ENCODE data around the gene SMYD5.

The SMYD5 gene

GRCh38 chr2:73237168-73237567 lies 23.1 kb downstream of the SMYD5 start:
- DNase-seq (ENCODE audit: low read depth in 1 of 2, low spot score in 1 of 2), result no peak

- DNase-seq (ENCODE audit: low read depth in 1 of 2, low spot score in 1 of 2), result no peak
Measured at GRCh38 chr2:73238149-73238548, 24.1 kb downstream of the SMYD5 start.

- no peak for DNase-seq (ENCODE audit: low read depth in 1 of 2, low spot score in 1 of 2)
Measured at GRCh38 chr2:73238976-73239375, 24.9 kb downstream of the SMYD5 start.

GRCh38 chr2:73239776-73240175 lies 25.7 kb downstream of the SMYD5 start:
- DNase-seq (ENCODE audit: low read depth in 1 of 2, low spot score in 1 of 2), result no peak

GRCh38 chr2:73243884-73244570 lies 30.0 kb downstream of the SMYD5 start:
- no peak for DNase-seq (ENCODE audit: low read depth in 1 of 2, low spot score in 1 of 2)

GRCh38 chr2:73244580-73244979 lies 30.5 kb downstream of the SMYD5 start:
- no peak for DNase-seq (ENCODE audit: low read depth in 1 of 2, low spot score in 1 of 2)

- DNase-seq (ENCODE audit: low read depth in 1 of 2, low spot score in 1 of 2), result no peak
Measured at GRCh38 chr2:73246850-73247249, 32.8 kb downstream of the SMYD5 start.

- no peak for DNase-seq (ENCODE audit: low read depth in 1 of 2, low spot score in 1 of 2)
Measured at GRCh38 chr2:73249636-73250035, 35.6 kb downstream of the SMYD5 start.

- DNase-seq (ENCODE audit: low read depth in 1 of 2, low spot score in 1 of 2), result no peak
Measured at GRCh38 chr2:73250872-73251846, 37.1 kb downstream of the SMYD5 start.

GRCh38 chr2:73252238-73253027 lies 38.4 kb downstream of the SMYD5 start:
- no peak for DNase-seq (ENCODE audit: low read depth in 1 of 2, low spot score in 1 of 2)

- DNase-seq (ENCODE audit: low read depth in 1 of 2, low spot score in 1 of 2), result no peak
Measured at GRCh38 chr2:73253400-73253799, 39.4 kb downstream of the SMYD5 start.

GRCh38 chr2:73253901-73254300 lies 39.9 kb downstream of the SMYD5 start:
- DNase-seq (ENCODE audit: low read depth in 1 of 2, low spot score in 1 of 2), result no peak

GRCh38 chr2:73254343-73255006 lies 40.4 kb downstream of the SMYD5 start:
- no peak for DNase-seq (ENCODE audit: low read depth in 1 of 2, low spot score in 1 of 2)

GRCh38 chr2:73255007-73255644 lies 41.1 kb downstream of the SMYD5 start:
- no peak for DNase-seq (ENCODE audit: low read depth in 1 of 2, low spot score in 1 of 2)

- no peak for DNase-seq (ENCODE audit: low read depth in 1 of 2, low spot score in 1 of 2)
Measured at GRCh38 chr2:73255907-73256617, 42.0 kb downstream of the SMYD5 start.

- DNase-seq (ENCODE audit: low read depth in 1 of 2, low spot score in 1 of 2), result no peak
Measured at GRCh38 chr2:73256618-73256922, 42.5 kb downstream of the SMYD5 start.

- no peak for DNase-seq (ENCODE audit: low read depth in 1 of 2, low spot score in 1 of 2)
Measured at GRCh38 chr2:73257021-73257420, 43.0 kb downstream of the SMYD5 start.

GRCh38 chr2:73257425-73258125 lies 43.5 kb downstream of the SMYD5 start:
- no peak for DNase-seq (ENCODE audit: low read depth in 1 of 2, low spot score in 1 of 2)

GRCh38 chr2:73258186-73258912 lies 44.3 kb downstream of the SMYD5 start:
- no peak for DNase-seq (ENCODE audit: low read depth in 1 of 2, low spot score in 1 of 2)
